DMS53 treated with DMSO at 0.1 percent for 48 hours (cell line): Measurements from ENCODE around the gene CCDC38.

ENCODE experiments used
- DNase-seq: peaks from one replicate; lab custom pipeline; 2025; ENCODE audit not compliant: unreplicated experiment; lab: John Stamatoyannopoulos, UW

Gene CCDC38

DNA sequence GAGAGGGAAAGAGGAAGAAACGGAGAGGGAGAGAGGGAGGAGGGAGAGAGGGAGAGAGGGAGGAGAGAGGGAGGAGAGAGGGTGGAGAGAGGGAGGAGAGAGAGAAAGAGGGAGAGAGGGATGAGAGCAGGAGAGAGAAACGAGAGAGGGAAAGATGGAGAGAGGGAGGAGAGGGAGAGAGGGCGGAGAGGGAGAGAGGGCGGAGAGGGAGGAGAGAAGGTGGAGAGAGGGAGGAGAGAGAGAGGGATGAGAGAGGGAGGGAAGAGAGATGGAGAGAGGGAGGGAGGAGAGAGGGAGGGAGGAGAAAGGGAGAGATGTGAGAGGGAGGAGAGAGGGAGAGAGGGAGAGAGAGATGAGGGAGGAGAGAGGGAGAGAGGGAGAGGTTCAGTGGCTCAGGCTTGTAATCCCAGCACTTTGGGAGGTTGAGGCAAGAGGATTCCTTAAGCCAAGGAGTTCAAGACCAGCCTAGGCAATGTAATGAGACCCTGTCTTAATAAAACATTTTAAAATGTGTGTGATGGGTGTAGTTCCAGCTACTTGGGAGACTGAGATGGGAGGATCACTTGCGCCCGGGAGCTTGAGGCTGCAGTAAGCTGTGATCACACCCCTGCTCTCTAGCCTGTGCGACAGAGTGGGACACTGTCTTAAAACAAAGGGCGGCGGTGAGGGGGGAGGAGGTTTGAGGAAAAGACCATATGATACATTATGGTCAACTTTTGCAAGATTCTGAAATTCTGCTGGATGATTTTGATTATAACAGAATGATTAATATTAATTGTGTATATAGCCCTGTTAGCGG is 105.0 kb downstream of the CCDC38 start:
- DNase-seq: peak; percentile 24

- DNase-seq: peak; percentile 85
Observed at GRCh38 chr12:95836630-95837239, 105.7 kb downstream of the CCDC38 start.

- peak; percentile 93 for DNase-seq
Observed at GRCh38 chr12:95836185-95836609, 106.2 kb downstream of the CCDC38 start.

DNA sequence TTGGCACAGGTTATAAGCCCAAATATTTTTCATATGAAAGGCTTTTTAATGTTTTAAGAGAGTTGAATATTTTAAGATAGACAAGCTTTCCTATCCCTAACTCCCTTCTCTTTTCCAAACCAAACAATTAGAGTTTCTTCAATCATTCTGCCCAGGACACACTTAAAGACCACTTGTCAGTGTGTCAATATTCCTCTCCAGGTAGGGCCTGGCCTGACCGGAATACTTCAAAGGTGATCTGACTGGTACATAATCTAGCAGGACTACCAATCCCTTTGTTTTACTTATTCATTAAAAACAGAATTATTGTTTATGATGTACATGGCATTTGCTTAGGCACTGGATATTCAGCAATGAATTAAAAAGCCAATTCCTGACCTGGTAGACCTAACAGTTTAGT is 107.8 kb downstream of the CCDC38 start:
- DNase-seq: peak; percentile 71

GRCh38 chr12:95830335-95831089 is 111.9 kb downstream of the CCDC38 start:
- DNase-seq: no peak

DNA sequence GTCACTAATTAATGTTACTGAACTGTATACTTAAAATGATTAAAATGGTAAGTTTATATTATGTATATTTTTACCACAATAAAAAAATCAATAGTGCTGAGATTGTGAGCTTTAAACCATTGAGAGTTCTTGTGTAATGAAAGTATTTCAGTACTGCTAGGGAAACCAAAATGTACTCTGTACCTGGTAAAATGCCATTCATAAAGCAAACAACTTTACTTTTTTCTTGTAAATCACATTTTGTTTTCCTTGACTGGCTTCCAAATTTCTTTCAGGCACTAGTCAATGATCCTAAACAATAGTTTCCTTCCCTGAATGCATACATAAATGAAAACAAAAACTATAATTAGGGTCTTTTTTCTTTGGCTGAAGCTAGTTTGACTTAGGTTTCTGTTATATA is 113.0 kb downstream of the CCDC38 start:
- DNase-seq: no peak

DNA sequence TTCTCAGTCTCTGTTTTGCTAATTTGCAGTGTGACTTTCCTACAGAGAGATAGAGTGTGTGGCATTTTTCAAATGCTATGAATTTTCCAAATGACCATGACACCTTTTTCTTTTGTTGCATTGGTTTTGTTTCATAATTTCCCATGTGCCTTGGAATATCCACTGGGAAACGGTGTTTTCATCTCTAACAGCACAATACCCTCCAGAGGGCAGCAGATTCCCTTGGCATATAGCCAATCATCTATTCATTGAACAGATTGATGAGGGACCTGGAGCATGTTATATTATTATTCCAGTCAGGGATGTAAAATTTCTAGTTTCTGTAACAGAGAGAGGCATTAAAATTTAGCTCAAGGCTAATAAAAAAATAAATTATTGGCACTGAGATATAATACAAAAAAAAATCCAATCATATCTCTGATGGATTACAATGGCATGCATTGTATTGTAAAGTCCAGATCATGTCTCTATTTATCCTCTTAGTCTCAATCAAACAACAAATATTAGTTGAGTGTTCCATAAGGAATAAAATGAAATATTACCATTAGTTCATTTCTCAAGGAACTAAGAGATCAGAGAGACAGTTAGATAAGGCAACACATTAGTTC is 122.2 kb downstream of the CCDC38 start:
- peak; percentile 63 for DNase-seq
